HG02973 (cell line): ENCODE measurements around the gene DLX5.

ENCODE experiments used
- ATAC-seq: cut with Tn5 transposase; IDR thresholded peaks from one replicate; pipeline ENCODE4 v1.9.1; 2021; ENCODE audit warnings: moderate library complexity; ENCODE audit not compliant: unreplicated experiment

DLX5 gene

GRCh38 chr7:97018791-97019531 lies 5.7 kb downstream of the DLX5 start:
- ATAC-seq = no peak

- no peak for ATAC-seq
Observed at GRCh38 chr7:97018126-97018601, 6.5 kb downstream of the DLX5 start.

GRCh38 chr7:97017192-97018125 lies 7.2 kb downstream of the DLX5 start:
- no peak for ATAC-seq

GRCh38 chr7:97016381-97017191 lies 8.0 kb downstream of the DLX5 start:
- no peak for ATAC-seq

GRCh38 chr7:97015756-97016380 lies 8.8 kb downstream of the DLX5 start:
- ATAC-seq = no peak

- no peak for ATAC-seq
Observed at GRCh38 chr7:97015279-97015678, 9.4 kb downstream of the DLX5 start.

GRCh38 chr7:97014145-97014750 lies 10.4 kb downstream of the DLX5 start:
- no peak for ATAC-seq

- ATAC-seq = no peak
Observed at GRCh38 chr7:97013845-97014134, 10.8 kb downstream of the DLX5 start.

GRCh38 chr7:97013134-97013844 lies 11.3 kb downstream of the DLX5 start:
- no peak for ATAC-seq

- ATAC-seq = no peak
Observed at GRCh38 chr7:97012365-97013133, 12.1 kb downstream of the DLX5 start.

GRCh38 chr7:97011536-97012364 lies 12.9 kb downstream of the DLX5 start:
- no peak for ATAC-seq

GRCh38 chr7:97011104-97011503 lies 13.5 kb downstream of the DLX5 start:
- ATAC-seq = no peak

- ATAC-seq = no peak
Observed at GRCh38 chr7:97009753-97010732, 14.6 kb downstream of the DLX5 start.

- ATAC-seq = no peak
Observed at GRCh38 chr7:97008275-97008917, 16.2 kb downstream of the DLX5 start.

- ATAC-seq = no peak
Observed at GRCh38 chr7:97007583-97007861, 17.1 kb downstream of the DLX5 start.

GRCh38 chr7:97006816-97007582 lies 17.6 kb downstream of the DLX5 start:
- ATAC-seq = no peak
